Measurements from ENCODE around the gene UMPS. TPM values are rescaled to one million over a fixed set of nuclear protein-coding genes. Genes with fewer than 3 reads are reported as not detected.
A peak's percentile ranks its signal among the peaks of the same experiment; 100 is the strongest.
"Not testable (repeated sequence)": the region's sequence is repeated elsewhere in the genome, so short reads cannot be mapped to it uniquely, and the experiment has no call there.

The UMPS gene
- total and polyA plus RNA-seq, 2 experiments from 2014 or later: 21.3 to 127 TPM

DNA sequence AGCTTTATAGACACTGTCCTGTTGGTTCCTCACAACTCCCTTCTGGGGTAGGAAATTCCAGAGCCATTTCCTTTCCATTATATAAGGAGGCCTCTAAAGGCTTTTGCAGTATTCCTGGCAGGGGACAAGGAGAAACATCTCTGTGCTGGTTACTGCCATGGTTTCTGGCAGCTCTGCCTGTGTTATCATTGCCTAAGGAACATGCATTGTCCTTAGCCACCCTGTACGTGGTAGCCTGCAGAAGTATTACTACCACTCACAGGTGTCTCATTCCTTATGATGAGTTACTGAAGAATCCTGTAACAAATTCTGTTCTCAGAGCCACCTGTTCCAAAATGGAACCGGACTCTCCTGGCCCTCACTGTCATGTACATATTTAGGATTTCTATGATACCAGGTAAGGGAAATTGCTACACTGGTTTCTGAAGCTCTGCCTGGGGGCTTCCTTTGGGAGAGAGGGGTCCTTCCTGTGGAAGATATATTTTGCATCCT is 58.0 kb downstream of the UMPS start:
- Histone ChIP-seq H3K4me3 (no peak overlapping the region), H3K27ac (peak overlapping the region; percentile 62), H3K4me1 (ENCODE audit: low read depth) (peaks cover 11% of the 10 kb centered on the region), H3K27me3 (no peaks in the 10 kb centered on the region), H3K36me3 (no peaks in the 10 kb centered on the region), H3K9me3 (ENCODE audit: low read depth) (no peaks in the 10 kb centered on the region)
- DNase-seq (ENCODE audit: low read depth in 1 of 2, low spot score in 1 of 2): no peak
- TF ChIP-seq, protein P1, sequence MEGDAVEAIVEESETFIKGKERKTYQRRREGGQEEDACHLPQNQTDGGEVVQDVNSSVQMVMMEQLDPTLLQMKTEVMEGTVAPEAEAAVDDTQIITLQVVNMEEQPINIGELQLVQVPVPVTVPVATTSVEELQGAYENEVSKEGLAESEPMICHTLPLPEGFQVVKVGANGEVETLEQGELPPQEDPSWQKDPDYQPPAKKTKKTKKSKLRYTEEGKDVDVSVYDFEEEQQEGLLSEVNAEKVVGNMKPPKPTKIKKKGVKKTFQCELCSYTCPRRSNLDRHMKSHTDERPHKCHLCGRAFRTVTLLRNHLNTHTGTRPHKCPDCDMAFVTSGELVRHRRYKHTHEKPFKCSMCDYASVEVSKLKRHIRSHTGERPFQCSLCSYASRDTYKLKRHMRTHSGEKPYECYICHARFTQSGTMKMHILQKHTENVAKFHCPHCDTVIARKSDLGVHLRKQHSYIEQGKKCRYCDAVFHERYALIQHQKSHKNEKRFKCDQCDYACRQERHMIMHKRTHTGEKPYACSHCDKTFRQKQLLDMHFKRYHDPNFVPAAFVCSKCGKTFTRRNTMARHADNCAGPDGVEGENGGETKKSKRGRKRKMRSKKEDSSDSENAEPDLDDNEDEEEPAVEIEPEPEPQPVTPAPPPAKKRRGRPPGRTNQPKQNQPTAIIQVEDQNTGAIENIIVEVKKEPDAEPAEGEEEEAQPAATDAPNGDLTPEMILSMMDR (IDR thresholded peaks at IDR 0.05; ENCODE audit: low read depth, low read length): no peak

DNA sequence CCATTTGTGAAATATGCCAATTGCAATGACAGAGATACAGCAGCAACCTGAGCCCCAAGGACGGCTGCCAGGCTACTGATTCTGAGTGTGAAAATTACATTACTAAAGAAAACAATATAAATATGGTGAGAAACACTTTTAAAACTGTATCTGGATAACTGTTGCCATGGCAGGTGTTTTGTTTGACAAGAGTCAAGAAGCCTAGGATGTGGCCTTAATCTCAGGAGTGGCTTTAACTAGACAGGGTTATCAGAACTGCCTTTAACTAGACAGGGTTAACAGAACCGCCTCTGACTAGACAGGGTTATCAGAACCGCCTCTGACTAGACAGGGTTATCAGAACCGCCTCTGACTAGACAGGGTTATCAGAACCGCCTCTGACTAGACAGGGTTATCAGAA is 58.9 kb downstream of the UMPS start:
- DNase-seq (ENCODE audit: low read depth in 1 of 2, low spot score in 1 of 2); H3K4me3 ChIP-seq; H3K36me3 ChIP-seq; H3K9me3 ChIP-seq (ENCODE audit: low read depth); H3K27me3 ChIP-seq: not testable (repeated sequence)
- Histone ChIP-seq H3K27ac (peak overlapping the region; percentile 62), H3K4me1 (ENCODE audit: low read depth) (peaks cover 11% of the 10 kb centered on the region)

DNA sequence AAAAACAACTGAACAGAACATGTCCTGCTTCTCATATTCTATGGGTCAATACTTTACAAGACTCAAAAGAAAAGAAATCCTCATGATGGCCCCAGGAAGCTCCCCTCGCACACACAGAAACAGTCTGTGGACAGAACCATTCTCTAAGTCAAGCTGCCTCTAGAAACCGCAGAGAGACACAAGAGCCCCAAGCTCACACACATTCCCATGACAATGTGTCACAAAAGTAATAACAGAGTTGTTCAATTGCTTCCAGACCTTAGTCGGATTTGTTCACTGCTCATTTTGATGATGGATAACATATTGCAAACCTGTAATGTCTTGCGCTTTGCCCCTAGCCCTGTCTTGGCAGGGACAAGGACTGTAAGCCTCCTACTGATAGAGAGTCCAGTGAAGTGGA is 60.9 kb downstream of the UMPS start:
- Histone ChIP-seq H3K27me3 (no peaks in the 10 kb centered on the region), H3K36me3 (no peaks in the 10 kb centered on the region)
- TF ChIP-seq, protein P1 (IDR thresholded peaks at IDR 0.05; ENCODE audit: low read depth, low read length): no peak

DNA sequence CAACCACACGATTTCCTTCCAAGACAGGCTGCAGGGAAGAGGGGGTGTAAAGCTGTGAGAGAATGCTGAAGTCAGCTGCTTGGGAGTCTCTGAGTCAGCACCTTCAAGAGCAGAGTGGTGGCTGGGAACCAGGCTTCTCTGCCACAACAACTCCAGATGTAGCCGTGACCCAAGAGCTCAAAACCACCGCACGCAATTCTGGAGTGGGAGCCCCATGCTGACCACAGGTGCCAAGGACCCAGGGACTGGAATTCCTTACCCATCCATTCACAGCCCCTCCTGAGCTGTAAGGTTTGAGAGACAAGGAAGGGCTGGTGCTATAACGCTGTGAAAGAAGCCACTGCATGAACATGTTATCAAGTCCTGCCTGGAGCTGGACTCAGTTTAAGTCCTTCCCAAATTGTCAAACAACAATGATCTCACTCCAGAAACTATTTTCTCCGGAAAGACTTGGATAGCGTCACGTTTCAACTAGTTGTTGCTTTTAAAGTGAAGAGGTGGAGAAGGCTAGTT is 61.4 kb downstream of the UMPS start:
- DNase-seq (ENCODE audit: low read depth in 1 of 2, low spot score in 1 of 2): peak in 1 of 2 donors; percentile 92
- Histone ChIP-seq H3K4me3 (no peak overlapping the region), H3K27ac (peak overlapping the region; percentile 10), H3K9me3 (ENCODE audit: low read depth) (no peaks in the 10 kb centered on the region), H3K27me3 (no peaks in the 10 kb centered on the region), H3K36me3 (no peaks in the 10 kb centered on the region), H3K4me1 (ENCODE audit: low read depth) (peaks cover 10% of the 10 kb centered on the region)
- TF ChIP-seq, protein P1 (IDR thresholded peaks at IDR 0.05; ENCODE audit: low read depth, low read length): no peak

More for the DNA sequence above, 60.9 kb downstream of the UMPS start:
- H3K4me1 ChIP-seq (ENCODE audit: low read depth): peaks cover 11% of the 10 kb centered on the region
- H3K4me3 ChIP-seq: no peak overlapping the region
- no peak for DNase-seq (ENCODE audit: low read depth in 1 of 2, low spot score in 1 of 2)
- H3K9me3 ChIP-seq (ENCODE audit: low read depth): no peaks in the 10 kb centered on the region
- peak overlapping the region; percentile 10 for H3K27ac ChIP-seq

DNA sequence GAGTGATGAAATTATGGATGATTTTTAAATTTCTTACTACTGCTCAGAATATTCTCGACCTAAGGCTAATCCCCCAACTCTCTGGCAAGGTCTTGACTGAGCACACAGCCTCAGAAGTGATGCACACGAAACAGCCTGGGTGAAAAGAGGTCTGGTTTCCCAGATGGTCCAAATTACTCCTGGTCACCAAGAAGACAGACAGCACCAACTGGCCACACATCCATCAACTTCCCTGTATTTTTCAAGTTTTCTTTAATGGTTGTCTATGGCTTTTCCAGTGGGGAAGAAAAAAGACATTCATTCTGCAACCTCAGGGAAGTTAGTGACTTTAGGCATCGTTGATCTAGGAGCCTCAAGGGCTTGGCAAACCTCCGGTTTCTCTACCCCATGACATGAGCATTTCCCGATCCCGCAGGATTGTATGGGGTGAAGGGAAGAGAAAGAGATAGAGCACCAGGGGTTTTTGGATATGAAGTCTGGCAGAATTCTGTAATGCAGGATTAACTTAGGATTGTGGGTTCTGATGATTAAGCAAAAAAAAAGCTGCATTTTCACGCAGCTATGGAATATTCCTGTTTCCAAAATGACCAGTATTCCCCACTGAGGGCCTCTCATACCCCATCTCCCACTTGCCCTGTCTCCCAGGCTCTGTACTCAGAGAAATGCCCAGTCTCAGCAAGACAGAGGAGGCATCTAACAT is 62.2 kb downstream of the UMPS start:
- Histone ChIP-seq H3K36me3 (no peaks in the 10 kb centered on the region), H3K27ac (no peak overlapping the region), H3K4me1 (ENCODE audit: low read depth) (peaks cover 2% of the 10 kb centered on the region), H3K27me3 (no peaks in the 10 kb centered on the region), H3K4me3 (no peak overlapping the region), H3K9me3 (ENCODE audit: low read depth) (no peaks in the 10 kb centered on the region)
- TF ChIP-seq, protein P1 (IDR thresholded peaks at IDR 0.05; ENCODE audit: low read depth, low read length): no peak
- no peak for DNase-seq (ENCODE audit: low read depth in 1 of 2, low spot score in 1 of 2)

DNA sequence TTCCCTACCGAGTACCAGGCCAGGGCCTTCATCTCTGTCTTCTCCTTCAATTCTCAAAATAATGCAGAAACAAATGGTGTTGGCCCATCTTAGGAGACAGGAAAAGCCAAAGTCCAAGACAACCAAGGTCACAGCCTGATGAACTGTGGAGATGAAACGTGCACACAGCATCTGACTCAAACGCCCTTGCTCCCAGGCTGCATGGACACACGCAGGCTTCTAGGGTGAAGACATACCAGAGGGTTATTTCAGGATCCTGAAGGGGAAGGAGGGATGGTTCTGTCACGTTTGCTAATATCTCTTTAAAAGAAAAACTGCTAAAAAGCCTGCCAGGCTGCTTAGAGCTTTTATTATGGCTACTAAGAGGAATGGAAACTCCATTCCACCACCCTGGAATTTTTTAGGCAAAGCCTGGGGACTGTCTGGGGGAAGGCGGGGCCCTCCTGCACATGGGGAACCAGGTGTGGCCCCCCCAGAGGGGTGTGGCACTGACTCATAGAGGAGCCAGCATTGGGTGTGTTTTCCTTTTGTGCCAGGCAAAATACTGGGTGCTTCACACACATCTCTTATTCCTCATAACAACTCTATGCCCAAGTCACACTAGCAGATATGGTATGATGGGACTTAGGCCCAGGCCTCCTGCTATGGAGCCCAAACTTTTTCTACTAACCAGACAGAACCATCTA is 62.9 kb downstream of the UMPS start:
- no peak overlapping the region for H3K4me3 ChIP-seq
- H3K27me3 ChIP-seq: no peaks in the 10 kb centered on the region
- no peaks in the 10 kb centered on the region for H3K36me3 ChIP-seq
- no peak for DNase-seq (ENCODE audit: low read depth in 1 of 2, low spot score in 1 of 2)
- TF ChIP-seq, protein P1 (IDR thresholded peaks at IDR 0.05; ENCODE audit: low read depth, low read length): no peak
- H3K4me1 ChIP-seq (ENCODE audit: low read depth): no peaks in the 10 kb centered on the region
- no peaks in the 10 kb centered on the region for H3K9me3 ChIP-seq (ENCODE audit: low read depth)
- H3K27ac ChIP-seq: no peak overlapping the region
